VCaP (cell line): ENCODE data around the gene EED.

Experiments used
- H3K27ac ChIP-seq: fragments of 450-650 bp; 2 replicates; pipeline ENCODE4 v1.5.1; 2017
- TF ChIP-seq, protein P1 (sequence below): fragments of 450-650 bp; conservative IDR thresholded peaks from 2 replicates; pipeline ENCODE4 v1.5.1; 2017; ENCODE audit warnings: mild to moderate bottlenecking, moderate library complexity

EED gene, protein sequence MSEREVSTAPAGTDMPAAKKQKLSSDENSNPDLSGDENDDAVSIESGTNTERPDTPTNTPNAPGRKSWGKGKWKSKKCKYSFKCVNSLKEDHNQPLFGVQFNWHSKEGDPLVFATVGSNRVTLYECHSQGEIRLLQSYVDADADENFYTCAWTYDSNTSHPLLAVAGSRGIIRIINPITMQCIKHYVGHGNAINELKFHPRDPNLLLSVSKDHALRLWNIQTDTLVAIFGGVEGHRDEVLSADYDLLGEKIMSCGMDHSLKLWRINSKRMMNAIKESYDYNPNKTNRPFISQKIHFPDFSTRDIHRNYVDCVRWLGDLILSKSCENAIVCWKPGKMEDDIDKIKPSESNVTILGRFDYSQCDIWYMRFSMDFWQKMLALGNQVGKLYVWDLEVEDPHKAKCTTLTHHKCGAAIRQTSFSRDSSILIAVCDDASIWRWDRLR

DNA sequence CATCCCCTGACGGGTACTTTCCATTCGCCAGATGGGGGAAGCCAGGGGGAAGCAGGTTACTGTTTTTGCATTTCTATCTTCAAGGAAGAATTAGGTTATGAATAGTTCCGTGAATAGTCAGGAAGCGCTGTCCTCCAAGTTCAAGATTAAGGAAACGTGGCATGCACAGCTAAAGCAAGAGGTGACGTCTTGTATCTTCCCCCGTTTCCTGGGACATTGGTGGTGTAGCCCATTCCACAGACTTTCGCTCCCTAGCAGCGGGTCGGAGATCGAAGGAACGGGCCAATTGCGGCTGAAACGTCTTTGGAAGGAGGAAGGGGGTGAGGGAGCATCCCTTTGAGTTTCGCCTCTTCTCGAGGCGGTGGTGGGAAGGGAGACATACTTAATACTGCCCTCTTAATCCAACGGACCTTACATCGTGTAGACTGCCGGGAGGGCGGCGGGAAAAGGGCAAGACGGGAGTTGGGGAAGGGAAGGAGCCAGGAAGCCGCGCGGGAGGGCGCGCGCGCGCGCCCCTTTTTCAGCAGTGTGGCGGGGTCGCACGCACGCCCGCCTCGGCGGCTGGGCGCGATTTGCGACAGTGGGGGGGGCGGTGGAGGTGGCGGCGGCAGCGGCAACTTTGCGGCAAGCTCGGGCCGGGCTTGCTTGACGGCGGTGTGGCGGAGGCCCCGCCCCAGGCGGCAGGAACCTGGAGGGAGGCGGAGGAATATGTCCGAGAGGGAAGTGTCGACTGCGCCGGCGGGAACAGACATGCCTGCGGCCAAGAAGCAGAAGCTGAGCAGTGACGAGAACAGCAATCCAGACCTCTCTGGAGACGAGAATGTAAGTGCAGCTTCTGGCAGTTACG, at the start of gene EED:
EED (plus strand) TSS at position 232 of the 847 bp plus-strand sequence; CDS start at position 709, 477 bp downstream.
- TF ChIP-seq, protein P1, sequence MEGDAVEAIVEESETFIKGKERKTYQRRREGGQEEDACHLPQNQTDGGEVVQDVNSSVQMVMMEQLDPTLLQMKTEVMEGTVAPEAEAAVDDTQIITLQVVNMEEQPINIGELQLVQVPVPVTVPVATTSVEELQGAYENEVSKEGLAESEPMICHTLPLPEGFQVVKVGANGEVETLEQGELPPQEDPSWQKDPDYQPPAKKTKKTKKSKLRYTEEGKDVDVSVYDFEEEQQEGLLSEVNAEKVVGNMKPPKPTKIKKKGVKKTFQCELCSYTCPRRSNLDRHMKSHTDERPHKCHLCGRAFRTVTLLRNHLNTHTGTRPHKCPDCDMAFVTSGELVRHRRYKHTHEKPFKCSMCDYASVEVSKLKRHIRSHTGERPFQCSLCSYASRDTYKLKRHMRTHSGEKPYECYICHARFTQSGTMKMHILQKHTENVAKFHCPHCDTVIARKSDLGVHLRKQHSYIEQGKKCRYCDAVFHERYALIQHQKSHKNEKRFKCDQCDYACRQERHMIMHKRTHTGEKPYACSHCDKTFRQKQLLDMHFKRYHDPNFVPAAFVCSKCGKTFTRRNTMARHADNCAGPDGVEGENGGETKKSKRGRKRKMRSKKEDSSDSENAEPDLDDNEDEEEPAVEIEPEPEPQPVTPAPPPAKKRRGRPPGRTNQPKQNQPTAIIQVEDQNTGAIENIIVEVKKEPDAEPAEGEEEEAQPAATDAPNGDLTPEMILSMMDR: no peak
- H3K27ac ChIP-seq: peak within 1 kb of the TSS; percentile 99

DNA sequence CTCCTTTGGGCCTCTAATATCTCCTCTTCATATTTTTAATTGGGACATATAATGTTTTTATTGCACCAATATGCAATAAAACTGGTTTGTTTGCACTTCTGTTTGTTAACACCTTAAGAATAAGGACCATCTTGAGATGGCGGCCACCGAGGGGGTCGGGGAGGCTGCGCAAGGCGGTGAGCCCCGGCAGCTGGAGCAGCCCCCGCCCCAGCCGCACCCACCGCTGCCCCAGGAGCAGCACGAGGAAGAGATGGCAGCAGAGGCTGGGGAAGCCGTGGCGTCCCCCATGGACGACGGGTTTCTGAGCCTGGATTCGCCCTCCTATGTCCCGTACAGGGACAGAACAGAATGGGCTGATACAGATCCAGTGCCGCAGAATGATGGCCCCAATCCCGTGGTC, 49.6 kb upstream of the EED start:
- TF ChIP-seq, protein P1: no peak
- H3K27ac ChIP-seq: no peak overlapping the region

DNA sequence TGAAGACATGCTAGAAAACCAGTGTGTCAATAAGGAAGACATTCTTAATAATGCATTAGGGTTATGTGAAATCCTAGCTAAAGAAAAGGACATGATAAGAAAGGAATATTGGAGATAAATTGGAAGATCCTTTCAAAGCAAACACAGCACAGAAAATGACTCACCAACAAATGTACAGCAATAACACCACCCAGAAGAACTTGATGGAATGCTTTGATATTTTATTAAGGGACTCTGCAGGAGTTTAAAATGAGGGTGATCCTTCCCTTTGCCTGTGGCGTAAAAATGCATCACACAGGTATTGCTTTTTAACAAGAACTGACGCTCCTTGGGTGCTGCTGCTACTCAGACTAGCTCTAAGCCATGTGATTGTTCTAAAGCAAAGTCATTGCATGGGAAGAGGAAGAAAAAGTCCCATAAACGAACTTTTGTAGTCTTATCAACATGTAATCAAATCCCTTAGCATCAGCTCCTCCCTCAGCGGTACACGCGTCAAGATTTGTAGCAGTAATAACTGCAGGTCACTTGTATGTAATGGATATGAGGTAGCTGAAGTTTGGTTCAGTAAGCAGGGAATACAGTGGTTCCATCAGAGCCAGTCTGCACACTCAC, 48.4 kb upstream of the EED start:
- no peak overlapping the region for H3K27ac ChIP-seq
- TF ChIP-seq, protein P1: no peak

DNA sequence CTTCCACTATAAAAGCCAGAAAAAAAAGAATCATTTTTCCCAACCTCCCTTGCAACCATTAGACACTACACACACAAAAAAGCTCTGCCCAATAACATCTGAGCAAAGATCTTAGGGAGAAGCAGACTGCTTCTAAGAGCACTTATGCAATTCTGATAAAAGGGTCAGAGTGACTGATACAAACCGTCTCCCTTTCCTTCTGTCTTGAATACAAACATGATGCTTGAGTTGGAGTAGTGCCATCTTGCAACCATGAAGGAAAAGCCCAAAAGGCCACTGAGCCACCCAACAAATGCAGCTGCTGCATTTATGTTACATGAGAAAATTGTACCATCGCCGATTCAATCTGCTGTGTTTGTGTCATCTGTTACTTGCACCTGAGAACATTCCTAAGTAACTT, 47.6 kb upstream of the EED start:
- TF ChIP-seq, protein P1: no peak
- no peak overlapping the region for H3K27ac ChIP-seq

DNA sequence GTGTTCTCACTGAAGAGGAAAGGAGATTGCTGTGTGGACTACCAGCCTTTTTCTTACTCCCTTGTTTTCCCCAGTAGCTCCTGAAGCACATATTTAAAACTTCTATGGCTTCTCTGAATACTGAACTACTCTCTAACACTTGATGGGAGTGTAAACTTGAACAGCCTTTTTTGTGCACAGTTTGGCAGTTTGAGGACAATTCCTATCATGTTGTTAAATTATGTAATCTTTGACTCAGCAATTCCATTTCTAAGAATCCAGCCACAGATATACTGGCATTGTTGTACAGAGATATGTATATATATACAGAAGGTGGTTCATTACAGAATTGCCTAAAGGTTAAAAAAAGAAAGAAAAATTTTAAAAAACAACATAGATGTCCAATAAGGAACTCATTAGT, 47.1 kb upstream of the EED start:
- TF ChIP-seq, protein P1: no peak
- H3K27ac ChIP-seq: no peak overlapping the region

DNA sequence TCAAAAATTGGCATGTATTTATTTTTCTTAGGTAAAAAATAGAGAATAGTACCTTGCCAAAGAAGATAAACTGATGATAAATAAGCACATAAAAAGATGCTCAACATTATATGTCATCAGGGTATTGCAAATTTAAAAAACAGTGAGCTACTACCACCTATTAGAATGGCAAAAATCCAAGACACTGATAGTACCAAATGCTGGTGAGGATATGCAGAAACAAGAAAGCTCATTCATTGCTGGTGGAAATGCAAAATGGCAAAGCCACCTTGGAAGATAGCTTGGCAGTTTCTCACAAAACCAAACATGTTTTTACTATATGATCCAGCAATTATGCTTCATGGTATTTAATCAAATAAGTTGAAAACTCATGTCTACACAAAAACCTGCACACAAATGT, 46.4 kb upstream of the EED start:
- H3K27ac ChIP-seq: no peak overlapping the region

More for the DNA sequence above, 46.4 kb upstream of the EED start:
- TF ChIP-seq, protein P1: no peak
